Activated T-helper 1 cell treated with anti-CD3 and anti-CD28 coated beads, Interleukin-12 subunit alpha, Interleukin-12 subunit beta, Interleukin-2, Interleukin-4 antibody, amounts not matched to agents 30 ng/mL and 10 ng/mL and 1 ng/mL, durations not matched to agents 14 hours and 24 hours and 36 hours (primary cell): ENCODE results near the gene PKIB. TPM values are rescaled to one million over a fixed set of nuclear protein-coding genes. Genes with fewer than 3 reads are reported as not detected.
"Not testable (repeated sequence)": the region's sequence is repeated elsewhere in the genome, so short reads cannot be mapped to it uniquely, and the experiment has no call there.

Experiments used
- DNase-seq: peaks from one replicate; pipeline ENCODE4 v3.0.0; 2021; ENCODE audit warnings: low spot score
- H3K27ac Mint-ChIP-seq: one replicate; pipeline ENCODE4 v1.8.0; 2021; ENCODE audit warnings: mild to moderate bottlenecking, mixed read lengths
- H3K27me3 Mint-ChIP-seq: one replicate; pipeline ENCODE4 v1.8.0; 2022; ENCODE audit warnings: mild to moderate bottlenecking, moderate library complexity, mixed read lengths; ENCODE audit not compliant: insufficient read depth
- H3K36me3 Mint-ChIP-seq: one replicate; pipeline ENCODE4 v1.8.0; 2021; ENCODE audit warnings: low read depth, mixed read lengths
- H3K4me1 Mint-ChIP-seq: one replicate; pipeline ENCODE4 v1.8.0; 2021; ENCODE audit warnings: low read depth, mixed read lengths
- H3K4me3 Mint-ChIP-seq: one replicate; pipeline ENCODE4 v1.8.0; 2021; ENCODE audit warnings: mild to moderate bottlenecking, moderate library complexity, mixed read lengths
- H3K9me3 Mint-ChIP-seq: one replicate; pipeline ENCODE4 v1.8.0; 2021; ENCODE audit warnings: mixed read lengths
- intact Hi-C: fragments of 100-400 bp; cut with micrococcal nuclease; formaldehyde crosslinking; loops from one replicate; pipeline ENCODE4 v1.15.1; 2024
- total RNA-seq: library from RNA; stranded (reverse); gene quantifications from 2 replicates; pipeline ENCODE4 v1.2.3, GENCODE V29; 2022

Gene PKIB
- total RNA-seq, 1 donor from 2014 or later: not detected

GRCh38 chr6:122727244-122727643 lies 117.0 kb downstream of the PKIB start:
- H3K4me1 Mint-ChIP-seq: no peaks in the 10 kb centered on the region
- H3K4me3 Mint-ChIP-seq: no peak overlapping the region
- no peaks in the 10 kb centered on the region for H3K27me3 Mint-ChIP-seq
- no peak overlapping the region for H3K27ac Mint-ChIP-seq
- H3K36me3 Mint-ChIP-seq: no peaks in the 10 kb centered on the region
- intact Hi-C loops: loop anchor here (5.0 kb wide), 1 partner anchor 235 kb away; no protein-coding TSS in a partner anchor
- DNase-seq: no peak
- H3K9me3 Mint-ChIP-seq: no peaks in the 10 kb centered on the region

DNA sequence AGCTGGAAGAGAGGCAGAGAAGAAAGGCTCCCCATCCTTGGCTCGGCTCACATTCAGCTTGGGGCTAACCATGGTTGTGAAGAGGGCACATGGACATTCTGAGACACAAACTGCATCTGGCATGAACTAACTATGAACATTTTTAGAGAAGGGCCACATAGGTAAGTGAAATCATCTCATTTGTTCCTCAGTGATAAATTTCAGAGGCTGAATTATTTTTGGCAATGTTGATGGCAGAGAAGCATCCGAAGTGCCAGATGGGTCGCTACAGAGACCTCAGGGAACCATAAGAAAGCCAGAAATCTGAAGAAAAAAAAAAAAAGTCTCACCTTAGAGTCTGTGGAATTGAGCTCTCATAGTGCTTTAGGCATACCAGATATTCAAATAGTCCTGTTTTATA lies 120.1 kb downstream of the PKIB start:
- peaks cover 4% of the 10 kb centered on the region for H3K27me3 Mint-ChIP-seq
- DNase-seq: no peak
- no peak overlapping the region for H3K4me3 Mint-ChIP-seq
- no peaks in the 10 kb centered on the region for H3K9me3 Mint-ChIP-seq
- intact Hi-C loops: loop anchor here (1.0 kb wide), 1 partner anchor 109 kb away; no protein-coding TSS in a partner anchor
- H3K4me1 Mint-ChIP-seq: no peaks in the 10 kb centered on the region
- no peaks in the 10 kb centered on the region for H3K36me3 Mint-ChIP-seq
- no peak overlapping the region for H3K27ac Mint-ChIP-seq

GRCh38 chr6:122730775-122731386 lies 120.7 kb downstream of the PKIB start:
- Mint-ChIP-seq H3K27me3 (peaks cover 4% of the 10 kb centered on the region), H3K4me1 (no peaks in the 10 kb centered on the region), H3K36me3 (no peaks in the 10 kb centered on the region), H3K9me3 (no peaks in the 10 kb centered on the region), H3K4me3 (no peak overlapping the region), H3K27ac (no peak overlapping the region)
- intact Hi-C loops: loop anchor here (1.0 kb wide), 2 partner anchors 108 to 585 kb away; no protein-coding TSS in a partner anchor
- DNase-seq: no peak

DNA sequence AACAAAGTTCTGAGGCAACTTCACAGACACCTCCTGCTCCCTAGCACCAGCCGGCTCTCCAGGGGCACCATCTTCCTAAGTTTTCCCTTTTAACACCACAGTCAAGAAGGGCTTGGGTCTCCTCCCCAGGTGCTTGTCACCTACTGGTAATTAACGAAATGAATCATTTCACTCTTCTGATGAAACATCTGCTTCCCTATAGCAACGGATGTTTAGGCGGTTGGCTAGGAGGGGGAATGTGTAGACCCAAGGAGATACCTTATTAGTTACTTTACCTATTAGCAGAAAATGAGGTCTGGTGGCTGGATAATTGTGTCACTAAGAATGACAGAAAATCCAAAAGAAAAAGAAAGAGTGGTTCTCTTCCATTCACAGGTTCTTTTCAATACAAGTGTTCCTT lies 123.1 kb downstream of the PKIB start:
- intact Hi-C loops: no loop called here
- Mint-ChIP-seq H3K4me3 (no peak overlapping the region), H3K4me1 (no peaks in the 10 kb centered on the region), H3K9me3 (no peaks in the 10 kb centered on the region), H3K36me3 (no peaks in the 10 kb centered on the region), H3K27ac (no peak overlapping the region), H3K27me3 (peaks cover 4% of the 10 kb centered on the region)
- DNase-seq: no peak

GRCh38 chr6:122734529-122735395 lies 124.6 kb downstream of the PKIB start:
- Mint-ChIP-seq H3K9me3 (no peaks in the 10 kb centered on the region), H3K27me3 (peaks cover 4% of the 10 kb centered on the region), H3K27ac (no peak overlapping the region), H3K36me3 (no peaks in the 10 kb centered on the region), H3K4me3 (no peak overlapping the region), H3K4me1 (no peaks in the 10 kb centered on the region)
- DNase-seq: no peak
- intact Hi-C loops: no loop called here

DNA sequence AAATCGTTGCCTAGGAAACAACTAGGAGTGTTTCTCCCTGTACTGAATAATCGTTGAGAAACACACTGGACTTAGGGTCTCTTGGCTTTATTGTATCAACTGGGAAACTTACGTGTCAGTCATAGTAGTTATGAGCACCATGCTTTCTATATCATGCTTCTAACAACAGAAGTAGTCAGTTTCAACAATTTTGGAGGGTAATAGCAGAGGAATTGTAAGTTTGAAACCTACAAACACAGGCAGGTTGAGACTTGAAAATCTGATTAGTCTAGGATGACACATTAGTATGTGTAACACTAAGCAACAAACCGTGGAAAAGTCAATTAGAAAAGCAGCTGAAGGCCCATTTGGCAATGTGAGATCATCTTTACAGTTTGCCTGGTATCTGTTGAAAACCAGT lies 125.4 kb downstream of the PKIB start:
- Mint-ChIP-seq H3K4me1 (no peaks in the 10 kb centered on the region), H3K27me3 (peaks cover 4% of the 10 kb centered on the region), H3K4me3 (no peak overlapping the region), H3K9me3 (no peaks in the 10 kb centered on the region), H3K36me3 (no peaks in the 10 kb centered on the region), H3K27ac (no peak overlapping the region)
- intact Hi-C loops: no loop called here
- DNase-seq: no peak

GRCh38 chr6:122736163-122736562 lies 126.0 kb downstream of the PKIB start:
- Mint-ChIP-seq H3K4me3 (no peak overlapping the region), H3K9me3 (no peaks in the 10 kb centered on the region), H3K36me3 (no peaks in the 10 kb centered on the region), H3K27me3 (peaks cover 4% of the 10 kb centered on the region), H3K4me1 (no peaks in the 10 kb centered on the region), H3K27ac (no peak overlapping the region)
- DNase-seq: no peak
- intact Hi-C loops: no loop called here

GRCh38 chr6:122736616-122737015 lies 126.4 kb downstream of the PKIB start:
- no peak overlapping the region for H3K4me3 Mint-ChIP-seq
- no peak overlapping the region for H3K27ac Mint-ChIP-seq
- H3K36me3 Mint-ChIP-seq: no peaks in the 10 kb centered on the region
- intact Hi-C loops: no loop called here
- H3K9me3 Mint-ChIP-seq: no peaks in the 10 kb centered on the region
- peaks cover 4% of the 10 kb centered on the region for H3K27me3 Mint-ChIP-seq
- no peaks in the 10 kb centered on the region for H3K4me1 Mint-ChIP-seq
- DNase-seq: no peak

DNA sequence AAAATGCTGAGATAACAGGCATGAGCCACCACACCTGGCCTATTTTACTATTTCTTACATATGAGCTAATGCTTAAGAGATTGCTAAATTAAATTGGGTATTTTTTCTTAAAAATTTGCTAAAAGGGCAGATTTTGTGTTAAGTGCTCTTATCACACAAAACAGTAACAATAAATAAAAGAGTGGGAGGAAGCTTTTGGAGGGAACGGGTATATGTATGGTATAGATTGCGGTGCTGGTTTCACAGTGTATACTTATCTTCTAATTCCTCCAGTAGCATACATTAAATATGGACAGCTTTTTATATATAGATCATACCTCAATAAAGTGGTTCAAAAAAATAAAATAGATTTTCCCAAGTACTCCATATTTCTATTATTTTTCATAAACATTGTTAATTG lies 129.9 kb downstream of the PKIB start:
- intact Hi-C loops: no loop called here
- peaks cover 2% of the 10 kb centered on the region for H3K27me3 Mint-ChIP-seq
- no peaks in the 10 kb centered on the region for H3K4me1 Mint-ChIP-seq
- no peak overlapping the region for H3K4me3 Mint-ChIP-seq
- H3K27ac Mint-ChIP-seq: no peak overlapping the region
- H3K9me3 Mint-ChIP-seq: no peaks in the 10 kb centered on the region
- no peak for DNase-seq
- no peaks in the 10 kb centered on the region for H3K36me3 Mint-ChIP-seq

DNA sequence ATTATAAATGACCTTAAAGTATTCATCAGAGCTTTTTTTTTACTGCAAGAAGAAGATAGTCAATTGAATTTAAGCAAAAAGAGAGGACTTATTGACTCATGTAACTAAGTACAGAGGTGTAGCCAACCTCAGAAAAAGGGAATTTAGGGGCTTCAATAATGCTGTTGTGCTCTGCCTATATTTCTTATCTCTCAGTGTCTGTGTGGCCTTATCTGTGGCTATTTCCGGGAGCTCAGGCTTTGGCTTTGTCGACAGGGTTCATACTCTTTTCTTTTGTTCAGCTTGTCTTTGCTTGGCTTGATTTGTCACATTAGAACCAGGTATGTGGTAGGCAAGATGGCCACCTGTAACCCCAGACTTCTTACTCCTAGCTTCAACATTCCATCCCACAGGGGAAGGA lies 130.7 kb downstream of the PKIB start:
- no peaks in the 10 kb centered on the region for H3K4me1 Mint-ChIP-seq
- no peak overlapping the region for H3K4me3 Mint-ChIP-seq
- no peaks in the 10 kb centered on the region for H3K36me3 Mint-ChIP-seq
- no peak for DNase-seq
- intact Hi-C loops: no loop called here
- H3K27me3 Mint-ChIP-seq: no peaks in the 10 kb centered on the region
- no peaks in the 10 kb centered on the region for H3K9me3 Mint-ChIP-seq
- H3K27ac Mint-ChIP-seq: no peak overlapping the region

DNA sequence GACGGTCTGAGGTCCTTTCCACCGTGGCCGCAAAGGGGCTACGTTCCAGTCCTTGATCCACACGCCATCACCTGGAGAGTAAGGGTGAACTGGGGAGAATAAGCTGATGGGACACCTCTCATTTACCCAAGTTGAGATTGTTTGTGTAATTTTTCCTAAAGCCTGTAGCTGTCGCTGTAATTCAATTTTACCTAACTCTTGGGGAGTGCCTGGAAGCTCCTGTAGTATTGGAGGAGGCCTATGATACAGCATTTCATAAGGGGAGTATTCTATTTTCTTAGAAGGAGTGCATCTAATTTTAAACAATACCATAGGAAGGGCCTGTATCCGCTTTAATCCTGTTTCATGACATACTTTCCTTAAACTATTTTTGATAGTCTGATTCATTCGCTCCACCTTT lies 134.0 kb downstream of the PKIB start:
- not testable (repeated sequence) for H3K4me1 Mint-ChIP-seq, H3K27me3 Mint-ChIP-seq
- intact Hi-C loops: loop anchor here (1.0 kb wide), 1 partner anchor 95 kb away; no protein-coding TSS in a partner anchor

GRCh38 chr6:122744856-122745255 lies 134.7 kb downstream of the PKIB start:
- not testable (repeated sequence) for H3K4me3 Mint-ChIP-seq, H3K9me3 Mint-ChIP-seq, H3K27ac Mint-ChIP-seq, DNase-seq, H3K27me3 Mint-ChIP-seq, H3K4me1 Mint-ChIP-seq, H3K36me3 Mint-ChIP-seq
- intact Hi-C loops: loop anchor here (1.0 kb wide), 1 partner anchor 94 kb away; no protein-coding TSS in a partner anchor

More for the DNA sequence above, 134.0 kb downstream of the PKIB start:
- not testable (repeated sequence) for H3K4me3 Mint-ChIP-seq, DNase-seq, H3K9me3 Mint-ChIP-seq, H3K36me3 Mint-ChIP-seq, H3K27ac Mint-ChIP-seq

DNA sequence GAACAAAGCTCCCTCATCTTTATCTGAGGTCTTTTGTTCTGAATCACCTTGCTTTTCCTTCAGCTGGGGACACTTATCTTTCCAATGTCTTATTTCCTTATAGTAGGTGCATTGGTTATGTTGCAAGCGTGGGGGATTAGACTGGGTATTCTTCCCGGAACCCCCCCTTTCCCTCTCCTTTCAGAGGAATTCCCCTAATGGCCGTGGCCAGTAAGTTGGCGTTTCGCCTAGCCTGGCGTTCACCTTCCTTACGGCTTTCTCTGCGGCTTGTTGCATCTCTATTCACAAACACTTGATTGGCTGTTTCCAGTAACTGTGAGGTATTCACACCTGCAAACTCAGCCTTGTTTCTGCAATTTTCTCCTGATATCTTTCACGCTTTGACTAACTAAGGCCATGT lies 136.5 kb downstream of the PKIB start:
- no peaks in the 10 kb centered on the region for H3K27me3 Mint-ChIP-seq
- H3K9me3 Mint-ChIP-seq: no peaks in the 10 kb centered on the region
- no peak overlapping the region for H3K27ac Mint-ChIP-seq
- no peak overlapping the region for H3K4me3 Mint-ChIP-seq
- intact Hi-C loops: no loop called here
- no peak for DNase-seq
- H3K4me1 Mint-ChIP-seq: peaks cover 12% of the 10 kb centered on the region
- H3K36me3 Mint-ChIP-seq: no peaks in the 10 kb centered on the region
